SK-N-SH (cell line): Measurements from ENCODE around the gene TPRG1. TPM values are rescaled to one million over a fixed set of nuclear protein-coding genes. Genes with fewer than 3 reads are reported as not detected.
A peak's percentile ranks its signal among the peaks of the same experiment; 100 is the strongest.

Experiments used
- CTCF ChIA-PET: fragments of 300-600, 350-600 bp; formaldehyde crosslinking; extraction: SDS; loops from one replicate; lab custom pipeline; 2021; lab: Yijun Ruan, JAX
- POLR2A ChIA-PET: fragments of 350-600 bp; sonication (Branson Sonifier 250); formaldehyde crosslinking; extraction: SDS; loops from one replicate; lab custom pipeline; 2020; ENCODE audit warnings: antibody characterized with exemption, inconsistent platforms; lab: Yijun Ruan, JAX
- DNase-seq: peaks from one replicate; pipeline ENCODE4 v3.0.0; 2012
- H2AFZ ChIP-seq: fragments of 200-600 bp; sonication (generic); 2 replicates; pipeline ENCODE4 v1.8.1; 2016; ENCODE audit warnings: antibody characterized with exemption, mild to moderate bottlenecking, low read depth
- H3F3A ChIP-seq: fragments of 200-600 bp; sonication (generic); replicated peaks from 2 replicates; pipeline ENCODE3; 2016; ENCODE audit warnings: antibody characterized with exemption, mild to moderate bottlenecking; ENCODE audit not compliant: insufficient read depth
- H3K27ac ChIP-seq, 2 experiments: fragments of 200-500 bp in 1 of 2; fragments of 200-600 bp in 1 of 2; sonication (Bioruptor generic) in 1 of 2; sonication (generic), shearing (Covaris generic) in 1 of 2; 2 replicates each; pipeline versions ENCODE4 v1.5.1 to v1.6.1; 2014 to 2016; ENCODE audit warnings: low read depth in 2 of 2, inconsistent platforms in 1 of 2, low read length in 1 of 2, mild to moderate bottlenecking in 1 of 2, mixed read lengths in 1 of 2
- H3K27me3 ChIP-seq: fragments of 200-600 bp; sonication (generic), shearing (Covaris generic); 2 replicates; pipeline ENCODE4 v1.6.1; 2016; ENCODE audit warnings: mixed run types; ENCODE audit not compliant: insufficient read depth
- H3K36me3 ChIP-seq, 2 experiments: fragments of 200-500 bp in 1 of 2; fragments of 200-600 bp in 1 of 2; sonication (Bioruptor generic) in 1 of 2; sonication (generic) in 1 of 2; replicated peaks in 1 of 2; 2 replicates each; pipeline versions ENCODE3 to v1.5.1; 2014 to 2016; ENCODE audit warnings: low read length in 1 of 2, mild to moderate bottlenecking in 1 of 2; ENCODE audit not compliant: insufficient read depth in 2 of 2, control insufficient read depth in 1 of 2
- H3K4me1 ChIP-seq, 2 experiments: fragments of 200-500 bp in 1 of 2; fragments of 200-600 bp in 1 of 2; sonication (Bioruptor generic) in 1 of 2; sonication (generic), shearing (Covaris generic) in 1 of 2; 2 replicates each; pipeline versions ENCODE4 v1.5.1 to v1.6.1; 2014 to 2016; ENCODE audit warnings: low read depth in 1 of 2, low read length in 1 of 2, mixed run types in 1 of 2; ENCODE audit not compliant: insufficient read depth in 2 of 2, control insufficient read depth in 1 of 2
- H3K4me2 ChIP-seq: fragments of 200-600 bp; sonication (generic), shearing (Covaris generic); 2 replicates; pipeline ENCODE4 v1.6.1; 2017; ENCODE audit warnings: mixed run types
- H3K4me3 ChIP-seq, 2 experiments: fragments of 200-500 bp in 1 of 2; fragments of 200-600 bp in 1 of 2; sonication (Bioruptor generic) in 1 of 2; sonication (generic), shearing (Covaris generic) in 1 of 2; 2 replicates each; pipeline versions ENCODE4 v1.5.1 to v1.8.1; 2014 to 2016; ENCODE audit warnings: low read depth in 2 of 2, inconsistent platforms in 1 of 2, low read length in 1 of 2, mild to moderate bottlenecking in 1 of 2, mixed read lengths in 1 of 2, moderate library complexity in 1 of 2
- H3K79me2 ChIP-seq: fragments of 200-600 bp; sonication (generic); 2 replicates; pipeline ENCODE4 v1.8.1; 2017; ENCODE audit warnings: mild to moderate bottlenecking; ENCODE audit not compliant: insufficient read depth
- H3K9ac ChIP-seq: fragments of 200-600 bp; sonication (generic); 2 replicates; pipeline ENCODE4 v1.6.1; 2017; ENCODE audit warnings: mixed run types
- H3K9me2 ChIP-seq: fragments of 200-600 bp; sonication (generic); 2 replicates; pipeline ENCODE4 v1.6.1; 2017; ENCODE audit warnings: mixed run types
- H3K9me3 ChIP-seq: fragments of 200-600 bp; sonication (generic); 2 replicates; pipeline ENCODE4 v1.6.1; 2017; ENCODE audit warnings: mixed run types, mild to moderate bottlenecking, moderate library complexity
- H4K20me1 ChIP-seq: fragments of 200-600 bp; sonication (generic); 2 replicates; pipeline ENCODE4 v1.6.1; 2017; ENCODE audit warnings: mild to moderate bottlenecking, mixed run types; ENCODE audit not compliant: insufficient read depth
- CHD2 ChIP-seq: fragments of 150-350 bp; IDR thresholded peaks from 2 replicates; pipeline ENCODE4 v1.6.1; 2018; ENCODE audit warnings: low read length; ENCODE audit not compliant: partially characterized antibody
- ELF1 ChIP-seq: IDR thresholded peaks from 2 replicates; pipeline ENCODE4 v1.4.0; 2012
- EP300 ChIP-seq, 2 experiments: IDR thresholded peaks; 2 replicates each; pipeline versions ENCODE4 v1.4.0 to v1.6.1; 2012; ENCODE audit warnings: borderline replicate concordance in 1 of 2, low read depth in 1 of 2, low read length in 1 of 2
- FOSL2 ChIP-seq: IDR thresholded peaks from 2 replicates; pipeline ENCODE4 v1.4.0; 2012; ENCODE audit warnings: low read depth, mild to moderate bottlenecking, moderate library complexity, borderline replicate concordance
- GABPA ChIP-seq: IDR thresholded peaks from 2 replicates; pipeline ENCODE4 v1.4.0; 2012; ENCODE audit warnings: low read depth, mild to moderate bottlenecking
- JUND ChIP-seq: IDR thresholded peaks from 2 replicates; pipeline ENCODE4 v1.4.0; 2012
- MAX ChIP-seq: IDR thresholded peaks from 2 replicates; pipeline ENCODE4 v1.4.0; 2012; ENCODE audit warnings: low read depth
- NFIC ChIP-seq: IDR thresholded peaks from 2 replicates; pipeline ENCODE4 v1.4.0; 2012; ENCODE audit warnings: borderline replicate concordance
- PBX3 ChIP-seq: IDR thresholded peaks from 2 replicates; pipeline ENCODE4; 2012
- POLR2AphosphoS5 ChIP-seq: IDR thresholded peaks from 2 replicates; pipeline ENCODE4 v1.6.1; 2012; ENCODE audit warnings: low read depth, low read length
- REST ChIP-seq: IDR thresholded peaks from 2 replicates; pipeline ENCODE4 v1.6.1; 2012; ENCODE audit warnings: mild to moderate bottlenecking, low read depth, low read length, moderate library complexity
- RFX5 ChIP-seq: IDR thresholded peaks from 2 replicates; pipeline ENCODE4 v1.6.1; 2012; ENCODE audit warnings: mild to moderate bottlenecking, improper control_type of control experiment, low read length
- SIN3A ChIP-seq: IDR thresholded peaks from 2 replicates; pipeline ENCODE4 v1.6.1; 2012; ENCODE audit warnings: low read depth, mild to moderate bottlenecking, low read length, moderate library complexity, borderline replicate concordance
- SMC3 ChIP-seq: IDR thresholded peaks from 2 replicates; pipeline ENCODE4 v1.6.1; 2012; ENCODE audit warnings: low read depth, low read length, improper control_type of control experiment
- TCF12 ChIP-seq: IDR thresholded peaks from 2 replicates; pipeline ENCODE4 v1.4.0; 2012
- ZBTB33 ChIP-seq: IDR thresholded peaks from 2 replicates; pipeline ENCODE4 v1.4.0; 2012; ENCODE audit warnings: low read depth, borderline replicate concordance
- WGBS: methylation state at CpG from one replicate; pipeline ENCODE4 v1.1.6; 2017; ENCODE audit warnings: low lambda C conversion rate; 5-methylcytosine and 5-hydroxymethylcytosine counted together
- polyA plus RNA-seq, 3 experiments: library from polyadenylated mRNA; depleted of rRNA; stranded (reverse); fragments of >200 nt; gene quantifications; 2 replicates each; pipeline ENCODE4 v1.2.3, GENCODE V29; 2012

The TPRG1 gene
- polyA plus RNA-seq, 1 of the 3 experiments (the other 2 are of a cell fraction): 0.64 TPM

GRCh38 chr3:189132231-189132671, 39.5 kb upstream of the TPRG1 start:
- no peaks in the 10 kb centered on the region for H3K79me2 ChIP-seq
- H3K27ac ChIP-seq: peak overlapping the region; percentile 41 to 76; a peak in 3 of 4 replicates
- peaks cover 0 to 8% of the 10 kb centered on the region in 2 experiments; a peak in 2 of 4 replicates for H3K4me1 ChIP-seq
- CTCF ChIA-PET: interaction anchor here (1.4 to 1.5 kb wide), 2 partner anchors 178 to 1392 kb away, joined by 3 to 5 read pairs; no protein-coding TSS in a partner anchor
- H3K9ac ChIP-seq: no peak overlapping the region
- peaks cover 9% of the 10 kb centered on the region for H3F3A ChIP-seq
- DNase-seq: no peak
- TF ChIP-seq POLR2AphosphoS5: peak; percentile 49; the same call in 1 of the 2 replicates
- TF ChIP-seq RFX5: no peak
- peak; percentile 93 for TF ChIP-seq MAX
- TF ChIP-seq EP300 (IDR thresholded peaks at IDR 0.05; ENCODE audit: borderline replicate concordance in 1 of 2, low read depth in 1 of 2, low read length in 1 of 2): peak; percentile 46 to 75; a peak in 3 of 4 replicates
- TF ChIP-seq ZBTB33: no peak
- TF ChIP-seq CHD2: no peak
- peak; percentile 93 for TF ChIP-seq TCF12
- TF ChIP-seq SMC3: no peak
- TF ChIP-seq JUND: peak; percentile 91
- peak; percentile 67 for TF ChIP-seq GABPA
- peak; percentile 24; the same call in 1 of the 2 replicates for TF ChIP-seq ELF1
- TF ChIP-seq FOSL2: peak; percentile 93
- TF ChIP-seq SIN3A: peak; percentile 77; the same call in 1 of the 2 replicates
- TF ChIP-seq NFIC: peak; percentile 52; the same call in 1 of the 2 replicates
- peak; percentile 90 for TF ChIP-seq PBX3
- TF ChIP-seq REST: peak; percentile 63
- H2AFZ ChIP-seq: peak overlapping the region; percentile 68; the same call in 1 of the 2 replicates
- no peaks in the 10 kb centered on the region for H3K9me2 ChIP-seq
- no peaks in the 10 kb centered on the region for H3K36me3 ChIP-seq
- POLR2A ChIA-PET: no interaction called here
- peak overlapping the region in 1 of 2 experiments; percentile 36; a peak in 1 of 4 replicates for H3K4me3 ChIP-seq
- H3K9me3 ChIP-seq: no peaks in the 10 kb centered on the region
- 25% methylated on average over 9 of the region's 9 CpGs for WGBS
- no peaks in the 10 kb centered on the region for H4K20me1 ChIP-seq
- H3K4me2 ChIP-seq: peak overlapping the region; percentile 58
- H3K27me3 ChIP-seq: no peaks in the 10 kb centered on the region
